Hepatic stellate cell (primary cell): ENCODE results near the gene PIP5K1C.
A peak's percentile ranks its signal among the peaks of the same experiment; 100 is the strongest.
"Not testable (repeated sequence)": the region's sequence is repeated elsewhere in the genome, so short reads cannot be mapped to it uniquely, and the experiment has no call there.

Experiments
- DNase-seq: peaks from one replicate; pipeline ENCODE4 v3.0.0; 2011; ENCODE audit warnings: low spot score

PIP5K1C gene

GRCh38 chr19:3661284-3662238 lies 38.7 kb downstream of the PIP5K1C start:
- DNase-seq: no peak

GRCh38 chr19:3660493-3661219 lies 39.6 kb downstream of the PIP5K1C start:
- DNase-seq: no peak

- DNase-seq: no peak
Measured at GRCh38 chr19:3659746-3660112, 40.5 kb downstream of the PIP5K1C start.

GRCh38 chr19:3658870-3659745 lies 41.2 kb downstream of the PIP5K1C start:
- no peak for DNase-seq

- no peak for DNase-seq
Measured at GRCh38 chr19:3658004-3658869, 42.0 kb downstream of the PIP5K1C start.

- no peak for DNase-seq
Measured at GRCh38 chr19:3657395-3657769, 42.9 kb downstream of the PIP5K1C start.

- DNase-seq: no peak
Measured at GRCh38 chr19:3656747-3657394, 43.4 kb downstream of the PIP5K1C start.

- DNase-seq: no peak
Measured at GRCh38 chr19:3656073-3656746, 44.1 kb downstream of the PIP5K1C start.

- DNase-seq: peak; percentile 91
Measured at GRCh38 chr19:3655402-3656072, 44.7 kb downstream of the PIP5K1C start.

- DNase-seq: no peak
Measured at GRCh38 chr19:3653865-3654513, 46.3 kb downstream of the PIP5K1C start.

- DNase-seq: no peak
Measured at GRCh38 chr19:3653081-3653795, 47.0 kb downstream of the PIP5K1C start.

- no peak for DNase-seq
Measured at GRCh38 chr19:3652422-3652821, 47.8 kb downstream of the PIP5K1C start.

GRCh38 chr19:3651684-3652083 lies 48.6 kb downstream of the PIP5K1C start:
- DNase-seq: no peak

GRCh38 chr19:3649888-3650287 lies 50.4 kb downstream of the PIP5K1C start:
- DNase-seq: no peak

GRCh38 chr19:3648037-3648905 lies 52.0 kb downstream of the PIP5K1C start:
- DNase-seq: no peak

GRCh38 chr19:3647102-3647501 lies 53.2 kb downstream of the PIP5K1C start:
- not testable (repeated sequence) for DNase-seq

- DNase-seq: no peak
Measured at GRCh38 chr19:3646336-3647092, 53.8 kb downstream of the PIP5K1C start.
